Left lung (tissue), 10 donors: ENCODE data around the gene DUSP14. TPM values are rescaled to one million over a fixed set of nuclear protein-coding genes. Genes with fewer than 3 reads are reported as not detected.
"Not testable (repeated sequence)": the region's sequence is repeated elsewhere in the genome, so short reads cannot be mapped to it uniquely, and the experiment has no call there.

Experiments
- ATAC-seq: fragments of 200-7000 bp; cut with Tn5 transposase; one replicate; pipeline ENCODE4 v1.9.1; 2020; ENCODE audit warnings: moderate library complexity
- DNase-seq, 4 donors: peaks; one replicate each; pipeline ENCODE4 v3.0.0-alpha.2; 2013 to 2020
- H3K27ac ChIP-seq, 2 donors: fragments of 200-600 bp; sonication (generic) in 1 of 2; one replicate each; pipeline versions ENCODE4 v1.5.0 to v1.8.0; 2020 to 2021
- H3K27me3 ChIP-seq, 2 donors: fragments of 200-600 bp; sonication (generic) in 1 of 2; one replicate each; pipeline versions ENCODE4 v1.5.0 to v1.8.0; 2020 to 2021
- H3K36me3 ChIP-seq, 2 donors: fragments of 200-600 bp; sonication (generic) in 1 of 2; one replicate each; pipeline versions ENCODE4 v1.5.0 to v1.8.0; 2020 to 2021
- H3K4me1 ChIP-seq, 2 donors: fragments of 200-600 bp; one replicate each; pipeline ENCODE4 v1.8.0; 2021
- H3K4me3 ChIP-seq, 2 donors: fragments of 200-600 bp; sonication (generic) in 1 of 2; one replicate each; pipeline versions ENCODE4 v1.5.0 to v1.8.0; 2020 to 2021; ENCODE audit warnings: mild to moderate bottlenecking in 1 of 2
- H3K9me3 ChIP-seq, 2 donors: fragments of 200-600 bp; sonication (generic) in 1 of 2; one replicate each; pipeline versions ENCODE4 v1.5.0 to v1.8.0; 2020 to 2021
- intact Hi-C, 2 donors: fragments of 100-400 bp; cut with DNase I; formaldehyde crosslinking; loops; one replicate each; pipeline versions ENCODE4 v1.11.2 to v1.14.2; 2022
- polyA plus RNA-seq, 6 donors: library from polyadenylated mRNA; unstranded; fragments of 120-200 nt; gene quantifications; one replicate each; pipeline ENCODE4 v1.2.1, GENCODE V29; 2013; ENCODE audit not compliant: insufficient read length in 6 of 6
- total RNA-seq, 2 donors: library from RNA; stranded (reverse); fragmentation: NEBNext Ultra II Directional; extraction: Animal tissue kit (Norgen Biotek cat#: 25700); gene quantifications; one replicate each; pipeline ENCODE4 v1.2.1, GENCODE V29; 2021
- TF ChIP-seq, protein P1 (sequence below), 2 donors: fragments of 200-600 bp; sonication (generic) in 1 of 2; IDR thresholded peaks; one replicate each; pipeline versions ENCODE4 v1.5.0 to v1.8.0; 2021; ENCODE audit warnings: antibody characterized with exemption in 2 of 2
- donor health status: DM: no; HTN: yes; CAD: no.
- donor health status: DM: no; HTN: no; CAD: no.

DUSP14 gene
- total and polyA plus RNA-seq, 8 donors, result 6.4 to 14.9 (median 8.8) TPM

DNA sequence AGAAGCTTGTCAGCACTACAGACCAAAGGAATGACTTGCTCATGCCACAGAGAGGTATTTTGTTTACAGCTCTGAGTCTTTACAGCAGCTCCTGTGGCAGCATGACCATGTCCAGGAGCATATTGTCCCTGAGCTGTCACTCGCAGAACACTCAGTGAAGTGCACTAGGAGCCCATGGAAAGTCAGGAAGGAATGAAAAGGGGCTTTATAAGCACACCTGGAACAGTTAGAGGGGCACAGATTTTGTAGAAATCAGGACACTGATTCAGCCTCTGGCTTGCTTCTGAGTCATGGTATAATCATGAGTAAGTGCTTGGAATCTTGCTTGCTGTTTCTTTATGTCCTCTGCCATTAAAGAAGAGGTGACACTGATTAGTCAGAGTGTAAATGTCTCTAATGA lies 42.0 kb upstream of the DUSP14 start:
- Histone ChIP-seq H3K36me3 (peaks cover 0 to 92% of the 10 kb centered on the region in 2 donors), H3K27ac (no peak overlapping the region)
- intact Hi-C loops, result no loop called here

DNA sequence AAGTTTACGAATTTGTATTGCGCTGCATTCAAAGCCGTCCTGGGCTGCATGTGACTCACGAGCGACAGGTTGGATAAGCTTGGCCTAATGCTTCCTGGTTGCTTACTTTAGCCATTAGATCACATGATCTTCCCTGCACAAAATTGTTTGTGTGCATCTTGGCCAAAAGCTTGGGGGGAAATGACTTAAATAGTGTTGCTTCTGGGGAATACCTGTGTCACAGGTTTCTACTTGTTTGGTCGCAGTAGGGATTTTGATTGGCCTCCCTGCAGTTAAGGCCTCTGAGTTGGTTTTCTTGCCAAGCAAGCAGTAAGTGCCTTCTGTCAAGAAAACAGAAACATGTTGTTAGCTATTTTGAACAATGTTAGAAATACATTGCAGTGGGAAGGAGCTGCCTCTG lies 39.6 kb upstream of the DUSP14 start:
- no peaks in the 10 kb centered on the region for H3K4me1 ChIP-seq
- no peak overlapping the region for H3K4me3 ChIP-seq
- peak in 1 of 4 donors; percentile 18 for DNase-seq
- no peaks in the 10 kb centered on the region for H3K9me3 ChIP-seq
- TF ChIP-seq, protein P1, sequence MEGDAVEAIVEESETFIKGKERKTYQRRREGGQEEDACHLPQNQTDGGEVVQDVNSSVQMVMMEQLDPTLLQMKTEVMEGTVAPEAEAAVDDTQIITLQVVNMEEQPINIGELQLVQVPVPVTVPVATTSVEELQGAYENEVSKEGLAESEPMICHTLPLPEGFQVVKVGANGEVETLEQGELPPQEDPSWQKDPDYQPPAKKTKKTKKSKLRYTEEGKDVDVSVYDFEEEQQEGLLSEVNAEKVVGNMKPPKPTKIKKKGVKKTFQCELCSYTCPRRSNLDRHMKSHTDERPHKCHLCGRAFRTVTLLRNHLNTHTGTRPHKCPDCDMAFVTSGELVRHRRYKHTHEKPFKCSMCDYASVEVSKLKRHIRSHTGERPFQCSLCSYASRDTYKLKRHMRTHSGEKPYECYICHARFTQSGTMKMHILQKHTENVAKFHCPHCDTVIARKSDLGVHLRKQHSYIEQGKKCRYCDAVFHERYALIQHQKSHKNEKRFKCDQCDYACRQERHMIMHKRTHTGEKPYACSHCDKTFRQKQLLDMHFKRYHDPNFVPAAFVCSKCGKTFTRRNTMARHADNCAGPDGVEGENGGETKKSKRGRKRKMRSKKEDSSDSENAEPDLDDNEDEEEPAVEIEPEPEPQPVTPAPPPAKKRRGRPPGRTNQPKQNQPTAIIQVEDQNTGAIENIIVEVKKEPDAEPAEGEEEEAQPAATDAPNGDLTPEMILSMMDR (IDR thresholded peaks at IDR 0.05), result no peak
- ATAC-seq, result no peak
- no peaks in the 10 kb centered on the region for H3K27me3 ChIP-seq
- no peak overlapping the region for H3K27ac ChIP-seq
- peaks cover 0 to 80% of the 10 kb centered on the region in 2 donors for H3K36me3 ChIP-seq
- intact Hi-C loops, result no loop called here

More for the DNA sequence above, 42.0 kb upstream of the DUSP14 start:
- no peak for DNase-seq
- H3K4me1 ChIP-seq, result no peaks in the 10 kb centered on the region
- no peaks in the 10 kb centered on the region for H3K27me3 ChIP-seq
- H3K4me3 ChIP-seq, result no peak overlapping the region
- ATAC-seq, result peak; percentile 34
- TF ChIP-seq, protein P1 (IDR thresholded peaks at IDR 0.05), result no peak
- H3K9me3 ChIP-seq, result no peaks in the 10 kb centered on the region

DNA sequence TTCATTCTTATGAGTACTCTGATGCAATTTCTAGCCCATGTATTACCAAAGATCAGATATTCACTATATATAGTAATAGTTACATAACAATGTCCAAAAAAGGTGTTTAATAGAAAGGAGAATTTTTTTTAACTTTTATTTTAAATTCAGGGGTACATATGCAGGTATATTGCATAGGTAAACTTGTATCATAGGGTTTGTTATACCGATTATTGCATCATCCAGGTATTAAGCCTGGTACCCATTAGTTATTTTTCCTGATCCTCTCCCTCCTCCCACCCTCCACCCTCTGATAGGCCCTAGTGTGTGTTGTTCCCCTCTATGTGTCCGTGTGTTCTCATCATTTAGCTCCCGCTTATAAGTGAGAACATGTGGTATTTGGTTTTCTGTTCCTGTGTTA lies 31.9 kb upstream of the DUSP14 start:
- H3K27ac ChIP-seq, intact Hi-C loops, DNase-seq, H3K4me3 ChIP-seq, H3K27me3 ChIP-seq, H3K9me3 ChIP-seq, ATAC-seq, H3K4me1 ChIP-seq: not testable (repeated sequence)
- H3K36me3 ChIP-seq, result peaks cover 0 to 51% of the 10 kb centered on the region in 2 donors

DNA sequence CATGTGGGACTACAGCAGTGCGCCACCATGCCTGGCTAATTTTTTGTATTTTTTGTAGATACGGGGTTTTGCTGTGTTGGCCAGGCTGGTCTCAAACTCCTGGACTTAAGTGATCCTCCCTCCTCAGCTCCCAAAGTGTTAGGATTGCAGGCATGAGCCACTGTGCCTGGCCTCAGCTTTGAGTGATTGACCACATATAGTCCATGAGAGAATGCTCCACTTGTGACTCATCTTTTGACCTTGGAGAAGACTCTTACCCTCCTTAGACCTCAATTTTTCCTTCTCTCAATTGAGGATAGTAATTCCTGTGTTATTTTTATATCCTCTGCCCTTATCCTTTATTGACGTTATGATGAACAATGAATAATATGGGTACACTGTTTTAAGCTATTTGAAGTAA lies 30.9 kb upstream of the DUSP14 start:
- no peak for DNase-seq
- ATAC-seq, result no peak
- intact Hi-C loops, result no loop called here
- Histone ChIP-seq H3K36me3 (peaks cover 0 to 58% of the 10 kb centered on the region in 2 donors), H3K27ac (no peak overlapping the region), H3K27me3 (no peaks in the 10 kb centered on the region), H3K9me3 (no peaks in the 10 kb centered on the region), H3K4me1 (no peaks in the 10 kb centered on the region), H3K4me3 (no peak overlapping the region)
- TF ChIP-seq, protein P1 (IDR thresholded peaks at IDR 0.05), result no peak

DNA sequence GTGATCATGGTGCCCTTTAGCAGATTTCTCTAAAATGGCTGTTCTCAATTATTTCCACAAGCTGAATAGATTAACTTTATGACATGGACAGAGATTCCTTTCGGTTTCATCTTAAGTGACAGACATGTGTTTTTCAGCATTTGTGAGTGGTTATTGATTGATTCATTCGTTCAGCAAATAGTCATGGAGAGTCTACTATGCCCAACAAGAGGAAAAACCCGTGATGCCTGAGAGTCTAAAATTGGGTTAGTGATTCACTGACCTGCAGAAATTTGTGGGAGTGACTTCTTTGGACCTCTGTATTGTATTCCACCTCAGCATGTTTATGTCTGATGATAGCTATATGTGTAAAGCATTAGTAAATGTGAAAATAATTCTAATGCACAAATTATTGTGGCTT lies 28.0 kb upstream of the DUSP14 start:
- no peak for DNase-seq
- intact Hi-C loops, result no loop called here
- H3K27me3 ChIP-seq, result no peaks in the 10 kb centered on the region
- no peak overlapping the region for H3K27ac ChIP-seq
- H3K9me3 ChIP-seq, result no peaks in the 10 kb centered on the region
- H3K4me1 ChIP-seq, result no peaks in the 10 kb centered on the region
- TF ChIP-seq, protein P1 (IDR thresholded peaks at IDR 0.05), result no peak
- no peak overlapping the region for H3K4me3 ChIP-seq
- peaks cover 0 to 76% of the 10 kb centered on the region in 2 donors for H3K36me3 ChIP-seq
- ATAC-seq, result no peak

DNA sequence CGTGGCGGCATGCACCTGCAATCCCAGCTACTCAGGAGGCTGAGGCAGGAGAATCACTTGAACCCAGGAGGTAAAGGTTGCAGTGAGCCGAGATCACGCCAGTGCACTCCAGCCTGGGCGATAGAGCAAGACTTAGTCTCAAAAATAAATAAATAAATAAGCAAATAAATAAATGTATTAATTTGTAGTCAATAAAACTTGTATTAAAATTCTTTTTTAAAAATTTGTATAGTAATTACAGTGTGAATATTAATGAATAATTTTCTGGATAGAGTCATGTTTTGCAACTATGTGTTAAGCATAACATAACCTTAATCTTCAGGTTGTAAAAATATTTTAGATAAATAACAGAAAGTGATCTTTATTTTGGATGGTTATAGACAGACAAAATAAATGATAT lies 27.2 kb upstream of the DUSP14 start:
- peaks cover 0 to 84% of the 10 kb centered on the region in 2 donors for H3K36me3 ChIP-seq
- intact Hi-C loops, result no loop called here
- ATAC-seq, result no peak

More for the DNA sequence above, 27.2 kb upstream of the DUSP14 start:
- Histone ChIP-seq H3K27ac (no peak overlapping the region), H3K27me3 (no peaks in the 10 kb centered on the region), H3K9me3 (no peaks in the 10 kb centered on the region), H3K4me3 (no peak overlapping the region), H3K4me1 (no peaks in the 10 kb centered on the region)
- no peak for DNase-seq
- TF ChIP-seq, protein P1 (IDR thresholded peaks at IDR 0.05), result no peak
